AG04450 (cell line): ENCODE measurements around the gene UBAP2L. TPM values are rescaled to one million over a fixed set of nuclear protein-coding genes. Genes with fewer than 3 reads are reported as not detected.

Experiments used
- CTCF ChIA-PET: fragments of 300-600, 350-600 bp; formaldehyde crosslinking; extraction: SDS; loops from one replicate; lab custom pipeline; 2022; ENCODE audit warnings: antibody characterized with exemption, inconsistent platforms; lab: Charles Lee
- POLR2A ChIA-PET: fragments of 350-600 bp; formaldehyde crosslinking; extraction: SDS; loops from one replicate; lab custom pipeline; 2021; ENCODE audit warnings: antibody characterized with exemption, inconsistent platforms; lab: Yijun Ruan, JAX
- DNase-seq: peaks from one replicate; pipeline ENCODE4 v3.0.0-alpha.2; 2011; ENCODE audit warnings: low read depth, low spot score
- H3K27ac ChIP-seq: one replicate; pipeline ENCODE4 v1.5.1; 2012; ENCODE audit warnings: low read depth, low read length, control low read depth
- H3K27me3 ChIP-seq: one replicate; pipeline ENCODE4 v1.6.0; 2012; ENCODE audit warnings: low read length; ENCODE audit not compliant: control insufficient read depth, insufficient read depth
- H3K4me3 ChIP-seq: 2 replicates; pipeline ENCODE4 v1.5.1; 2011; ENCODE audit warnings: mild to moderate bottlenecking, low read depth, low read length, control low read depth
- H3K9me3 ChIP-seq: 2 replicates; pipeline ENCODE4 v1.5.1; 2012; ENCODE audit warnings: low read length; ENCODE audit not compliant: control insufficient read depth, insufficient read depth
- polyA plus RNA-seq: library from polyadenylated mRNA; depleted of rRNA; stranded (reverse); fragments of >200 nt; gene quantifications from 2 replicates; pipeline ENCODE4 v1.2.3, GENCODE V29; 2011
- TF ChIP-seq, protein P1 (sequence below): IDR thresholded peaks from 2 replicates; pipeline ENCODE4 v1.5.1; 2011; ENCODE audit warnings: low read depth, low read length, control low read depth, inconsistent platforms

The UBAP2L gene
- polyA plus RNA-seq, 1 experiment: 173 TPM

DNA sequence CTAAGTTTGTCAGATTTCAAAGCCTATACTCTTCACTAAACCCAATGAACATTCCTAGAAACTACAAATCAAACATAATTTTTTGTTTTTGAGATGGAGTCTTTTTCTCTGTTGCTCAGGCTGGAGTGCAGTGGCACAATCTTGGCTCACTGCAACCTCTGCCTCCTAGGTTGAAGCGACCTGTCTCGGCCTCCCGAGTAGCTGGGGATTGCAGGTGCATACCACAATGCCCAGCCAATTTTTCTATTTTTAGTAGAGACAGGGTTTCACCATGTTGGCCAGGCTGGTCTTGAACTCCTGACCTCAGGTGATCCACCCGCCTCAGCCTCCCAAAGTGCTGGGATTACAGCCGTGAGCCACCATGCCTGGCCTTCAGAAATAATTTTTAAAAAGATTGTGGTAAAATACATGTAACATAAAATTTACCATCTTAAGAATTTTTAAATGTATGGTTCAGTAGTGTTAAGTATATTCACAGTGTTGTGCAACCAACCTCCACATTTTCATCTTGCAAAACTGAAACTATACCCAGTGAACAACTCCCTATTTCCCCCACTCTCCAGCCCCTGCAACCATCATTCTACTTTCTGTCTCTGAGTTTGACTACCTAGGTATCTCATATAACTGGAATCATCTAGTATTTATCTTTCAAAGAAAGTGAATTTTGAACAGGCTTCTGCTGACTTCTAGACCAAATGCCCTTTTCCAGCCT is 11.9 kb upstream of the UBAP2L start:
- DNase-seq: no peak
- POLR2A ChIA-PET: no interaction called here

DNA sequence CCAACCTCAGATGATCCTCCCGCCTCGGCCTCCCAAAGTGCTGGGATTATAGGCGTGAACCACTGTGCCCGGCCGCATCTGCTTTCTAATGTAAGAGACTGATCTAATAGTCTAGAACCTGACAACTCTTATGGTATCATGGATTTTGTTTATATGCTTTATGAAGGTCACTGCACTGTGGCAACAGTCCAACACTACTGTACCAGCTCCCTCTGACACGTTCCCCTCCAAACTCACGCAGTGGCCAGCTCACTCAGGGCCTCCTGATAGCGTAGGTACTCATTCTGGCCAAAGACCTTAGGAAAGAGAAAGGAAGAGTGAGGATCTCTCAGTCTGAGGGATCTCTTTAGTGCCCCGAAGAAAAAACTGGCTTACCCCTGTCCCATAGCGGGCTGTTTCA is 8.7 kb upstream of the UBAP2L start:
- H3K27me3 ChIP-seq: no peaks in the 10 kb centered on the region
- H3K9me3 ChIP-seq: no peaks in the 10 kb centered on the region
- H3K4me3 ChIP-seq: no peak overlapping the region
- TF ChIP-seq, protein P1, sequence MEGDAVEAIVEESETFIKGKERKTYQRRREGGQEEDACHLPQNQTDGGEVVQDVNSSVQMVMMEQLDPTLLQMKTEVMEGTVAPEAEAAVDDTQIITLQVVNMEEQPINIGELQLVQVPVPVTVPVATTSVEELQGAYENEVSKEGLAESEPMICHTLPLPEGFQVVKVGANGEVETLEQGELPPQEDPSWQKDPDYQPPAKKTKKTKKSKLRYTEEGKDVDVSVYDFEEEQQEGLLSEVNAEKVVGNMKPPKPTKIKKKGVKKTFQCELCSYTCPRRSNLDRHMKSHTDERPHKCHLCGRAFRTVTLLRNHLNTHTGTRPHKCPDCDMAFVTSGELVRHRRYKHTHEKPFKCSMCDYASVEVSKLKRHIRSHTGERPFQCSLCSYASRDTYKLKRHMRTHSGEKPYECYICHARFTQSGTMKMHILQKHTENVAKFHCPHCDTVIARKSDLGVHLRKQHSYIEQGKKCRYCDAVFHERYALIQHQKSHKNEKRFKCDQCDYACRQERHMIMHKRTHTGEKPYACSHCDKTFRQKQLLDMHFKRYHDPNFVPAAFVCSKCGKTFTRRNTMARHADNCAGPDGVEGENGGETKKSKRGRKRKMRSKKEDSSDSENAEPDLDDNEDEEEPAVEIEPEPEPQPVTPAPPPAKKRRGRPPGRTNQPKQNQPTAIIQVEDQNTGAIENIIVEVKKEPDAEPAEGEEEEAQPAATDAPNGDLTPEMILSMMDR: no peak
- no peak overlapping the region for H3K27ac ChIP-seq
- ChIA-PET CTCF (interaction anchor here (2.4 kb wide), 1 partner anchor 123 kb away, joined by 12 read pairs; no protein-coding TSS in a partner anchor), POLR2A (interaction anchor here (0.7 kb wide), 1 partner anchor 212 kb away, joined by 4 read pairs; no protein-coding TSS in a partner anchor)
- DNase-seq: no peak

More for the DNA sequence above, 11.9 kb upstream of the UBAP2L start:
- Histone ChIP-seq H3K9me3 (no peaks in the 10 kb centered on the region), H3K27ac (no peak overlapping the region), H3K27me3 (no peaks in the 10 kb centered on the region), H3K4me3 (no peak overlapping the region)
- TF ChIP-seq, protein P1: no peak
- CTCF ChIA-PET: no interaction called here

DNA sequence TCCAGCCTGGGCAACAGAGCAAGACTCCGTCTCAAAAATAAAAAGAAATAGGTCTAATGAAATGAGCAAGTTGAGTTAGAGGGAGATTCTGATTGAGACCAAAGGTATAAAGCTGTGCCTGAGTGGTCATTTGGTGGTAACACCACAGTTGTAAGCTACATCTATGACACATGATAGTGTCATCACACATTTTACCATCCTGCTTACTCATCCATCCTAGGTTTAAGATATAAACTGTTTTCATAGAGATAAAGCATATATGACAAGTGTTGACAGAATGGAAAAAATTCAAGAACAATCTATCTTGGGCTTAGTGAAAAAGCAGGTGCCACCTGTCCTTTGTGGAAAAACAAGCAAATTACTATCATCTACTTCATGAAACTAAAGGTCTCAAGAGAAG is 7.5 kb upstream of the UBAP2L start:
- no peak for DNase-seq

DNA sequence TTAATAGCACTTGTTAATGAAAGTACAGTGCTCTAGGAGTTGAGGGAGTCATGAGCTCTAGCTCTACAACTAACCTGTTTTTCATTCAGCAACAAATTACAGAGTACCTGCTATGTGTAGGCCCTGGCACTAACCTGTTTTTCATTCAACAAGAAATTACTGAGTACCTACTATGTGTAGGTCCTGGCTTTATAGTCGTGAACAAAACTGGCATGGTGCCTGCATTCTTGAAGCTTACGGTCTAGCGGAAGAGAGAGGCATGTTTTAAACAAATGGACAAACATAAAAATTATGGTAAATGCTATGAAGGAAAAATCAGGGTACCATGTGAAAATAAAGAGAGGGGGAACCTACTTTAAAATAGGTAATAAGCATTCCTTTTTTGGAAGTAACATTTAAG is 2.2 kb upstream of the UBAP2L start:
- DNase-seq: no peak
- ChIA-PET CTCF (interaction anchor here (0.6 to 2.8 kb wide), 6 partner anchors 19 to 328 kb away, joined by 3 to 11 read pairs (median 4); no protein-coding TSS in a partner anchor), POLR2A (no interaction called here)
- Histone ChIP-seq H3K4me3 (no peak overlapping the region; the same call in 1 of the 2 replicates), H3K27me3 (no peaks in the 10 kb centered on the region), H3K27ac (no peak overlapping the region), H3K9me3 (no peaks in the 10 kb centered on the region; the same call in 1 of the 2 replicates)
- TF ChIP-seq, protein P1: no peak

More for the DNA sequence above, 7.5 kb upstream of the UBAP2L start:
- ChIA-PET CTCF (interaction anchor here (2.6 kb wide), 1 partner anchor 14 kb away, joined by 8 read pairs; no protein-coding TSS in a partner anchor), POLR2A (interaction anchor here (0.5 kb wide), 1 partner anchor 73 kb away, joined by 4 read pairs; no protein-coding TSS in a partner anchor)
- Histone ChIP-seq H3K9me3 (no peaks in the 10 kb centered on the region), H3K27ac (no peak overlapping the region), H3K4me3 (no peak overlapping the region), H3K27me3 (no peaks in the 10 kb centered on the region)
- TF ChIP-seq, protein P1: no peak

DNA sequence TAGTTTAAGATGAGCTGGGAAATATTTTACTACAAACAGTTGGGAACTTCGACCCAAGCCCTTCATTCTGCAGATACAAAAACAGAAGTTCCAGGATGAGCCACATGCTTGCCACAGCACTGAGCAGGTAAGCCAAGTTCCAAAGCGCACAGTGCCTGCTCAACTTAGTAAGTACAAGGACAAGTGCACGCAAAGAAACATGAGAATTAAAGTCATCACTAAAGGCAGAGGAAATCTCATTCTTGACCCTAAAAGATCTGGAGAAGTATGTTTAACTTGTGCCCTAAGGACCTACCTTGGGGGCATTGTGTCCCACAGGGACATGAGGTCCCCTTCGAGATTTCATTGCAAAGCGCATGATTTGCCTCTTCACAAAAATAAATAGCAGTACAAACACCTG is 1.2 kb upstream of the UBAP2L start:
- CTCF ChIA-PET: interaction anchor here (1.0 to 2.8 kb wide), 3 partner anchors 20 to 327 kb away, joined by 3 to 11 read pairs (median 5); no protein-coding TSS in a partner anchor
- Histone ChIP-seq H3K27me3 (no peaks in the 10 kb centered on the region), H3K4me3 (peak overlapping the region; percentile 95), H3K27ac (peak overlapping the region; percentile 99), H3K9me3 (no peaks in the 10 kb centered on the region; the same call in 1 of the 2 replicates)
- TF ChIP-seq, protein P1: no peak
- POLR2A ChIA-PET: interaction anchor here (1.3 to 2.6 kb wide), 2 partner anchors 12 to 228 kb away, joined by 8 to 20 read pairs; partner anchors contain the start of gene RPS27
- DNase-seq: no peak
